Large intestine (tissue), 3 donors: ENCODE data around the gene HECW1. TPM values are rescaled to one million over a fixed set of nuclear protein-coding genes. Genes with fewer than 3 reads are reported as not detected.

Source experiments
- DNase-seq, 2 donors: peaks; one replicate each; pipeline versions ENCODE4 v3.0.0 to v3.0.0-alpha.2; 2013
- H3K27ac ChIP-seq: one replicate; pipeline ENCODE4 v1.5.1; 2013; ENCODE audit warnings: low read length
- H3K27me3 ChIP-seq: 2 replicates; pipeline ENCODE4 v1.6.1; 2013; ENCODE audit warnings: low read length; ENCODE audit not compliant: control insufficient read depth, insufficient read depth
- H3K36me3 ChIP-seq: 2 replicates; pipeline ENCODE4 v1.6.1; 2013; ENCODE audit warnings: low read length; ENCODE audit not compliant: control insufficient read depth, insufficient read depth
- H3K4me1 ChIP-seq: one replicate; pipeline ENCODE4 v1.6.1; 2013; ENCODE audit warnings: low read length; ENCODE audit not compliant: control insufficient read depth, insufficient read depth
- H3K4me3 ChIP-seq: one replicate; pipeline ENCODE4 v1.5.1; 2013; ENCODE audit warnings: low read length
- H3K9me3 ChIP-seq: one replicate; pipeline ENCODE4 v1.6.1; 2013; ENCODE audit warnings: mild to moderate bottlenecking, low read depth, low read length, moderate library complexity; ENCODE audit not compliant: control insufficient read depth
- WGBS: methylation state at CpG from one replicate; pipeline ENCODE4 v1.1.5; 2013; ENCODE audit warnings: low lambda C conversion rate; ENCODE audit not compliant: insufficient coverage; 5-methylcytosine and 5-hydroxymethylcytosine counted together
- polyA plus RNA-seq: library from polyadenylated mRNA; unstranded; fragments of 120-200 nt; gene quantifications from one replicate; pipeline ENCODE4 v1.2.1, GENCODE V29; 2013

Gene HECW1
- polyA plus RNA-seq, 1 donor = 0.36 TPM

- Histone ChIP-seq H3K27me3 (no peaks in the 10 kb centered on the region), H3K27ac (no peak overlapping the region), H3K4me3 (no peak overlapping the region), H3K36me3 (no peaks in the 10 kb centered on the region), H3K9me3 (no peaks in the 10 kb centered on the region), H3K4me1 (no peaks in the 10 kb centered on the region)
- WGBS = no CpG with 5 or more reads among the region's 5 CpGs
- DNase-seq = no peak
These were observed 30.3 kb downstream of the HECW1 start for GRCh38 chr7:43142703-43143102.

- H3K36me3 ChIP-seq = no peaks in the 10 kb centered on the region
- 80% methylated on average over 1 of the region's 5 CpGs for WGBS
- no peak overlapping the region for H3K4me3 ChIP-seq
- H3K27ac ChIP-seq = no peak overlapping the region
- no peaks in the 10 kb centered on the region for H3K27me3 ChIP-seq
- H3K9me3 ChIP-seq = no peaks in the 10 kb centered on the region
- DNase-seq = no peak
- no peaks in the 10 kb centered on the region for H3K4me1 ChIP-seq
These were observed 31.6 kb downstream of the HECW1 start for GRCh38 chr7:43143918-43144589.

GRCh38 chr7:43148161-43148731, 35.8 kb downstream of the HECW1 start:
- H3K27ac ChIP-seq = no peak overlapping the region
- no peak overlapping the region for H3K4me3 ChIP-seq
- no peaks in the 10 kb centered on the region for H3K27me3 ChIP-seq
- no peaks in the 10 kb centered on the region for H3K9me3 ChIP-seq
- H3K36me3 ChIP-seq = no peaks in the 10 kb centered on the region
- DNase-seq = no peak
- H3K4me1 ChIP-seq = no peaks in the 10 kb centered on the region

GRCh38 chr7:43151076-43151475, 38.6 kb downstream of the HECW1 start:
- H3K4me3 ChIP-seq = no peak overlapping the region
- DNase-seq = no peak
- no peaks in the 10 kb centered on the region for H3K4me1 ChIP-seq
- H3K9me3 ChIP-seq = no peaks in the 10 kb centered on the region
- no peaks in the 10 kb centered on the region for H3K27me3 ChIP-seq
- 80% methylated on average over 1 of the region's 1 CpG for WGBS
- no peak overlapping the region for H3K27ac ChIP-seq
- H3K36me3 ChIP-seq = no peaks in the 10 kb centered on the region

- DNase-seq = no peak
- 100% methylated on average over 1 of the region's 6 CpGs for WGBS
These were observed 40.2 kb downstream of the HECW1 start for GRCh38 chr7:43152696-43153095.

GRCh38 chr7:43155636-43156035, 43.2 kb downstream of the HECW1 start:
- Histone ChIP-seq H3K27ac (no peak overlapping the region), H3K9me3 (no peaks in the 10 kb centered on the region), H3K27me3 (no peaks in the 10 kb centered on the region), H3K4me1 (no peaks in the 10 kb centered on the region), H3K36me3 (no peaks in the 10 kb centered on the region), H3K4me3 (no peak overlapping the region)
- WGBS = no CpG with 5 or more reads among the region's 4 CpGs
- DNase-seq = no peak

More at GRCh38 chr7:43152696-43153095, 40.2 kb downstream of the HECW1 start:
- Histone ChIP-seq H3K4me3 (no peak overlapping the region), H3K36me3 (no peaks in the 10 kb centered on the region), H3K9me3 (no peaks in the 10 kb centered on the region), H3K4me1 (no peaks in the 10 kb centered on the region), H3K27me3 (no peaks in the 10 kb centered on the region), H3K27ac (no peak overlapping the region)

GRCh38 chr7:43163885-43164284, 51.4 kb downstream of the HECW1 start:
- no peaks in the 10 kb centered on the region for H3K9me3 ChIP-seq
- H3K36me3 ChIP-seq = no peaks in the 10 kb centered on the region
- H3K4me3 ChIP-seq = no peak overlapping the region
- no peak overlapping the region for H3K27ac ChIP-seq
- no peaks in the 10 kb centered on the region for H3K4me1 ChIP-seq
- DNase-seq = no peak
- no peaks in the 10 kb centered on the region for H3K27me3 ChIP-seq
- no CpG with 5 or more reads among the region's 3 CpGs for WGBS

- Histone ChIP-seq H3K9me3 (no peaks in the 10 kb centered on the region), H3K27ac (no peak overlapping the region), H3K4me1 (no peaks in the 10 kb centered on the region), H3K4me3 (no peak overlapping the region), H3K36me3 (no peaks in the 10 kb centered on the region), H3K27me3 (no peaks in the 10 kb centered on the region)
- DNase-seq = no peak
- no CpG with 5 or more reads among the region's 4 CpGs for WGBS
These were observed 52.3 kb downstream of the HECW1 start for GRCh38 chr7:43164757-43165156.

- Histone ChIP-seq H3K9me3 (no peaks in the 10 kb centered on the region), H3K36me3 (no peaks in the 10 kb centered on the region), H3K27ac (no peak overlapping the region), H3K4me3 (no peak overlapping the region), H3K27me3 (no peaks in the 10 kb centered on the region), H3K4me1 (no peaks in the 10 kb centered on the region)
- WGBS = no CpG with 5 or more reads among the region's 3 CpGs
- no peak for DNase-seq
These were observed 54.2 kb downstream of the HECW1 start for GRCh38 chr7:43166686-43167085.

- no peak overlapping the region for H3K4me3 ChIP-seq
- WGBS = 100% methylated on average over 1 of the region's 3 CpGs
- H3K9me3 ChIP-seq = no peaks in the 10 kb centered on the region
- DNase-seq = no peak
- no peaks in the 10 kb centered on the region for H3K4me1 ChIP-seq
- H3K36me3 ChIP-seq = no peaks in the 10 kb centered on the region
- H3K27me3 ChIP-seq = peaks cover 2% of the 10 kb centered on the region
- H3K27ac ChIP-seq = no peak overlapping the region
These were observed 56.6 kb downstream of the HECW1 start for GRCh38 chr7:43169076-43169475.

GRCh38 chr7:43170571-43170970, 58.1 kb downstream of the HECW1 start:
- Histone ChIP-seq H3K9me3 (no peaks in the 10 kb centered on the region), H3K4me3 (no peak overlapping the region), H3K36me3 (no peaks in the 10 kb centered on the region), H3K27ac (no peak overlapping the region), H3K4me1 (no peaks in the 10 kb centered on the region), H3K27me3 (peaks cover 2% of the 10 kb centered on the region)
- no peak for DNase-seq
- 50% methylated on average over 2 of the region's 3 CpGs for WGBS
